ENCODE data around the gene PLB1.
"Not testable (repeated sequence)": the region's sequence is repeated elsewhere in the genome, so short reads cannot be mapped to it uniquely, and the experiment has no call there.

Gene PLB1

GRCh38 chr2:28534817-28535216 is 39.0 kb downstream of the PLB1 start:
- no peak for DNase-seq

DNA sequence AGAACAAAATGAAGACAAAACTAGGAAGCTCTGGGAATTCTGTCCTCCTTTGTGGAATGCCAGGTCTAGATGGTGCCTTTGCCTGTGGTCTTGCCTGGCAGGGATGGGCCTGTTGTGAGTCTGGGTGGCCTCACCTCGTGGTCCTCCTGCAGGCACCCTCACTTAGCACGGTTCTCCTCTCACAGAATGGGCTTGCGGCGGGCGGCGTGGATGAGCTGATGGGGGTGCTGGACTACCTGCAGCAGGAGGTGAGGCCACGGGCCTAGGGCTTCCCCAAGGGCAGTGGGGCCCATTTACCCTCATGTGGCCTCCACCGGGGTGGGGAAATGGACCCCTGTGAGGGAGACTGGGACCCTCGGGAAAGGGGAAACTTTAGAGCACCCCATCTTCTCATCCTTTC is 42.3 kb downstream of the PLB1 start:
- no peak for DNase-seq

- DNase-seq: no peak
Observed at GRCh38 chr2:28538652-28539051, 42.8 kb downstream of the PLB1 start.

DNA sequence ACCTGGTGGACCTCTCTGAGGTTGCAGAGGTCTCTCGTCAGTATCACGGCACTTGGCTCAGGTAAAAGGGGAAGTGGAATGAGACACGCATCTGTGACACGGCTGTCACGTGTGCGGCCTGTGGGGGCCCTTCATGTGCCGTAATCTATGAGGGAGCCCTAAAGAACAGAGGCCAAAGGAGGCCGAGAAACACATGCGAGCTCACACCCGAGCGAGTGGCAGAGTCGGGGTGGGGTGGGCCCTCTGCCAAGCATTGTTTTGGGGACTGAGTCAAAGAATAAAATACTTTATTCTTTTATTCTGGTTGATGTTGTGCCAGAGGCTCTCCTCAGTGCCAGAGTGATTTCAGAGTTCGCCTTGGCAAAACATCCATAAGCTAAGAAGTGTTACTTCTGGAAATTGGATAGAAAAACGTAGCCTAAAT is 43.3 kb downstream of the PLB1 start:
- DNase-seq: no peak

- DNase-seq: no peak
Observed at GRCh38 chr2:28543316-28544035, 47.6 kb downstream of the PLB1 start.

DNA sequence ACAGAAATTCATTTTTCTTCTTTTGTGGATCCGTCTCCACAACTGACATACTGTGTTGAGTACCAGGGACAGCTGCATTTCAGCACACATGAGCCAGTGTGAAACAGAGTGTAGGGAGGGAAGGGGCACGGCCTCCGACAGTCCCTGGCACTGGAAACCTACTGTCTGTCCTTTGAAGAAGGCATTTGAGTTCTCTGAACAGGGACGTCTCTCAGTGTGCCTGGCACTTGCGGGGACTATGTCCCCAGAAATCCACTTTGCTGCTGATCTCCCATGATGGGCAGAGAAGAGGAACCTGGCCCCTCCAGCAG is 48.1 kb downstream of the PLB1 start:
- no peak for DNase-seq

GRCh38 chr2:28544405-28544921 is 48.6 kb downstream of the PLB1 start:
- DNase-seq: peak; percentile 16

- no peak for DNase-seq
Observed at GRCh38 chr2:28544922-28545589, 49.2 kb downstream of the PLB1 start.

- peak; percentile 20 for DNase-seq
Observed at GRCh38 chr2:28545590-28546200, 49.8 kb downstream of the PLB1 start.

GRCh38 chr2:28546242-28546641 is 50.4 kb downstream of the PLB1 start:
- no peak for DNase-seq

- no peak for DNase-seq
Observed at GRCh38 chr2:28547223-28547860, 51.5 kb downstream of the PLB1 start.

GRCh38 chr2:28547906-28548600 is 52.2 kb downstream of the PLB1 start:
- no peak for DNase-seq

GRCh38 chr2:28550345-28550744 is 54.5 kb downstream of the PLB1 start:
- not testable (repeated sequence) for DNase-seq

DNA sequence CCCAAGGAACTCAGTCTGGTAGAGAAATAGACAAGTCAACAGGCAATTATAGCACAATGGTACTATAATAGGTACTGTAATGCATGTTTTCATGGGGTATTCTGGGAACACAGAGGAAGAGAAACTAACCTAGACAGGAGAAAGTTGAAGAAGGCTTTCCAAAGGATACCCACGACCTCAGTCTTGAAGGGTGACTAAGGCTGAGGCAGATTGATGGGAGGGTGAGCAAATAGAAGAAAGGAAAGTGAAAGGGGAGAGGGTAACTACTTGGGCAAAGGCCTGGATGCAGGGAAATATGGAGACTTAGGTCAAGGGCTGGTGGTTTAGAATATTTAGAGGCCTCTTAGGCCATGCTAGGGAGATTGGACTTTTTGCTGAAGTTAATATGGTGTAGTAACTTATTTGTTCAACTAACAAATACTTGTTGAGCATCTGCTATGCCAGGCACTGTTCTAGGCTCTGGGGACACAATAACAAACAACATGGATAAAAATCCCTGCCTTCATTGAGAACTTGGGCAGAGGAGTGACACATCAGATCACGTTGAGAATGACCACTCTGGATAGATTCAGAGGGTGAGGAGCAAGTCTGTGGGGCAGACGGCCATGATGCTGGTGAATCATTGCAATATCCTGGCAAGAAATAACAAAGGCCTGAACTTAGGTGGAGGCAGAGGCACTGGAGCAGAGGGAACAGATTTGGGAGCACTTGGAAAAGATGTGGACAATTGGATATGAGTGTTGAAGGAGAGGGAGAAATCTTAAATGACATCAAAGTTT is 56.4 kb downstream of the PLB1 start:
- DNase-seq: no peak

GRCh38 chr2:28556303-28556702 is 60.4 kb downstream of the PLB1 start:
- DNase-seq: no peak

- no peak for DNase-seq
Observed at GRCh38 chr2:28557389-28558131, 61.7 kb downstream of the PLB1 start.

DNA sequence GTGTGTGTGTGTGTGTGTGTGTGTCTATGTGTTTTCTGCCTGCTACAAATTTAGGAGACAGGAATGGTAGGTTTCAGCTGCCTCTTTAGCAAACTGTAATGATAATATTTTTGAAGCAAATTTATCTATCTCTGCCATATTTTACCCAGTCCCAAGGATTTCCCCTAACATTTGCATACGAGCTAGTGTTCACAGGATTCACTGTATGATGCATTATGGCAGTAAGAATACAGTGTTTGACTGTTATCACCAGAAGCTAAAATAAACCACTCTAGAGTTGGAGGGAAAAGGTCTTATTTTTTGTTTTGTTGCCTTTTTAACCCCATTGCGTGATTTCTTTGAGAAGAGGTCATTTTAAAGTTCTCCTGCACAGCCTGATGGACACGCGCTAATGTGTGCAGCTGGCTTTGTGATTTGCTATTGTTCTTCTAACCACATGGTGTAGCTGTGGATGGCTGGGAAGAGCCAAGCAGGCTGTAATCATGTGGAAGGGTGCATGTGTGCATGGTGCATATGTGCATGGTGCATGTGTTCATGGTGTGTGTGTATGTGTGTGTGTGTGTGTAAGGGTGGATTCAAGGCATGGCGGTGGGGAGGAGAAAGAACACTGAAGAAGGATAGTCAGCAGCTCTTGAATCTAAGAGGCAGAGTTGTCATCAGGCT is 62.4 kb downstream of the PLB1 start:
- DNase-seq: no peak

GRCh38 chr2:28558918-28559317 is 63.1 kb downstream of the PLB1 start:
- DNase-seq: no peak

DNA sequence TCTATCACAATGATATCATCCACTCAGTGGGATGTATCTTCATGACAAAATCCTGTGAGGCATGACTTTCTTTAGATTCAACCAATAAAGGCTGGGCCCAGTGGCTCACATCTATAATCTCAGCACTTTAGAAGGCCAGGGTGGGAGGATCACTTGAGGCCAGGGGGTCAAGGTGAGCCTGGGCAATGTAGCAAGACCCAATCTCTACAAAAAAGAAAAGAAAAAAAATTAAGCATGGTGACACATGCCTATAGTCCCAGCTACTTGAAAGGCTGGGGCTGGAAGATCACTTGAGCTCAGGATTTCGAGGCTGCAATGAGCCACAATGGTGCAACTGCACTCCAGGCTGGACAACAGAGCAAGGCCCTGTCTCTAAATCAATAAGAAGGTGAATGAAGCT is 68.0 kb downstream of the PLB1 start:
- no peak for DNase-seq

DNA sequence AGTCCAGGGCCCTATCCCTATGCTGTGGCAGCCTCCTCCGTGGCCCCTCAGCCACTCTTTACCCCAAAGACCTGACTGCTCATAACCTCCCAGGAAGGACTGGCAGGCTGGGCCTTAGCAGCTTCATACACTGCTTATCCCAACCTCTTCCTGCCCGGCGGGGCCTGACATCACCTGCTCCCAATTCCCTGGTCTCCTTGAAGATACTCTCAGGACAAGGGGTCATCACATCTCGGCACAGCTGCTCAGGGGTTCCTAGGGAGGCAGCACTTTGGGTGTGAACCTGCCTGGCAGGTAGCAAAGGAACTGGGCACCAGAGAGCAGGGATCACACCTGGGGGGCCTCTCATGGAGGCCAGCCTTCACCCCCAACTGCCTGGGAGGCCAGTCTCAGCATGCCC is 68.5 kb downstream of the PLB1 start:
- DNase-seq: no peak

GRCh38 chr2:28565033-28565432 is 69.2 kb downstream of the PLB1 start:
- DNase-seq: no peak

Data from CD4-positive, alpha-beta T cell treated with Interleukin-17A for 4 hours (primary cell).